DMS153 treated with DMSO at 0.1 percent for 48 hours (cell line): Measurements from ENCODE around the gene SCD.
"Not testable (repeated sequence)": the region's sequence is repeated elsewhere in the genome, so short reads cannot be mapped to it uniquely, and the experiment has no call there.

Experiments
- DNase-seq: peaks from one replicate; lab custom pipeline; 2025; ENCODE audit not compliant: unreplicated experiment; lab: John Stamatoyannopoulos, UW

Gene SCD

DNA sequence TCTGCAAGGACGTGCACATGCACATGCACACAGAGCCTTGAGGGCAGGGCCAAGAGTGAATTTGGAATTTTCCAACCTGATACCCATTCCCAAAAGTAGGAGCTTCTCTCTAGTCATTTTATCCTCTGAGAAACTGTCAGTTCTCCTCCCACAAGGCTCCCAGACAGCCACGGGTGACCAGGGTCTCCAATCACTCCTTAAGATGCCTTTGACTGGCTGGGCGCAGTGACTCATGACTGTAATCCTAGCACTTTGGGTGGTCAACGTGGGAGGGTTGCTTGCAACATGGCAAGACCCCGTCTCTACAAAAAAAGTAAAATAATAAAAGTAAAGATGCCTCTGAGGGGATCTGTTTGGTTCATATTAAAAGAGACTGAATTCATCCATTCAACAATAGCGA is 13.2 kb downstream of the SCD start:
- DNase-seq = no peak

DNA sequence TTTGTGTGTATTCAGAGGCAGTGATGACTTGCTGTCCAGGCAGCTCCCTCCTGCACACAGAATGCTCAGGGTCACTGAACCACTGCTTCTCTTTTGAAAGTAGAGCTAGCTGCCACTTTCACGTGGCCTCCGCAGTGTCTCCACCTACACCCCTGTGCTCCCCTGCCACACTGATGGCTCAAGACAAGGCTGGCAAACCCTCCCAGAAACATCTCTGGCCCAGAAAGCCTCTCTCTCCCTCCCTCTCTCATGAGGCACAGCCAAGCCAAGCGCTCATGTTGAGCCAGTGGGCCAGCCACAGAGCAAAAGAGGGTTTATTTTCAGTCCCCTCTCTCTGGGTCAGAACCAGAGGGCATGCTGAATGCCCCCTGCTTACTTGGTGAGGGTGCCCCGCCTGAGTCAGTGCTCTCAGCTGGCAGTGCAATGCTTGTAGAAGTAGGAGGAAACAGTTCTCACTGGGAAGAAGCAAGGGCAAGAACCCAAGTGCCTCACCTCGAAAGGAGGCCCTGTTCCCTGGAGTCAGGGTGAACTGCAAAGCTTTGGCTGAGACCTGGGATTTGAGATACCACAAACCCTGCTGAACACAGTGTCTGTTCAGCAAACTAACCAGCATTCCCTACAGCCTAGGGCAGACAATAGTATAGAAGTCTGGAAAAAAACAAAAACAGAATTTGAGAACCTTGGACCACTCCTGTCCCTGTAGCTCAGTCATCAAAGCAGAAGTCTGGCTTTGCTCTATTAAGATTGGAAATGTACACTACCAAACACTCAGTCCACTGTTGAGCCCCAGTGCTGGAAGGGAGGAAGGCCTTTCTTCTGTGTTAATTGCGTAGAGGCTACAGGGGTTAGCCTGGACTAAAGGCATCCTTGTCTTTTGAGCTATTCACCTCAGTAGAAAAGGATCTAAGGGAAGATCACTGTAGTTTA is 15.8 kb downstream of the SCD start:
- no peak for DNase-seq

DNA sequence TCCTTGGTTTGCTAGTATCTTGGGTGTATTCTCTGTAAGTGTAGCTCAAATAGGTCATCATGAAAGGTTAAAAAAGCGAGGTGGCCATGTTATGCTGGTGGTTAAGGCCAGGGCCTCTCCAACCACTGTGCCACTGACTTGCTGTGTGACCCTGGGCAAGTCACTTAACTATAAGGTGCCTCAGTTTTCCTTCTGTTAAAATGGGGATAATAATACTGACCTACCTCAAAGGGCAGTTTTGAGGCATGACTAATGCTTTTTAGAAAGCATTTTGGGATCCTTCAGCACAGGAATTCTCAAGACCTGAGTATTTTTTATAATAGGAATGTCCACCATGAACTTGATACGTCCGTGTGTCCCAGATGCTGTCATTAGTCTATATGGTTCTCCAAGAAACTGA is 17.1 kb downstream of the SCD start:
- no peak for DNase-seq

DNA sequence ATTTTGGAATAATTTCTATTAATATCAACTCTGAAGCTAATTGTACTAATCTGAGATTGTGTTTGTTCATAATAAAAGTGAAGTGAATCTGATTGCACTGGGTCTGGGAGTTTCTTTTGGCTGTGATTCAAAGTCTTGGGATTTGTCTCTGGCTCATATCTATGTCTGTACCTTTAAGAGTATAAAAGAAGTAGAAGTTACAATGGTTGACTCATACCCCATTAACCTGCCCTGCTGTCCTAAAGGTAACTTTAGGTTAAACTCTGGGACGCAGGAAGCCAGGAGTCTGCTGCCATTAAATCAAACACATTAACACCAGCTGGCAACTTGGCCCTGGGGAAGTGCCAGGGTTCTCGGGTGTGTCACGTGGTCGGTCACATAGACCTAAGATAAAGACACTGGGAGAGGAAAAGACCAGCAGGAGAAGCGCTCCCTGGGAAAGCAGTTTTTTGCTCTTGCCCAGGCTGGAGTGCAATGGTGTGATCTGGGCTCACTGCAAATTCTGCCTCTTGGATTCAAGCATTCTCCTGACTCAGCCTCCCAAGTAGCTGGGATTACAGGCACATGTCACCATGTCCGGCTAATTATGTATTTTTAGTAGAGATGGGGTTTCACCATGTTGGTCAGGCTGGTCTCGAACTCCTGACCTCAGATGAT is 17.8 kb downstream of the SCD start:
- DNase-seq = peak; percentile 84

DNA sequence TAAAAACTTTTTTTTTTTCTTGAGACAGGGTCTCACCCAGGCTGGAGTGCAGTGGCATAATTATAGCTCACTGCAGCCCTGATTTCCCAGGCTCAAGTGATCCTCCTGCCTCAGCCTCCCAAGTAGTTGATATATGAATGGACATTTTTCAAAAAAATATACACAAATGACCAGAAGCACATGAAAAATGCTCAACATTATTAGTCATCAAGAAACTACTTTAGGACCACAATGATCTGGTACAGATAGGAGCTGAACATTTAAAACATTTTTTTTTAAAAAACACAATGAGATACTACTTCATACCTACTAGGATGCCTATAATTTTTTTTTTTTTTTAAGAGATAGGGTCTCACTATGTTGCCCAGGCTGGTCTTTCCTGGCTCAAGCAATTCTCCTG is 21.7 kb downstream of the SCD start:
- DNase-seq = no peak

DNA sequence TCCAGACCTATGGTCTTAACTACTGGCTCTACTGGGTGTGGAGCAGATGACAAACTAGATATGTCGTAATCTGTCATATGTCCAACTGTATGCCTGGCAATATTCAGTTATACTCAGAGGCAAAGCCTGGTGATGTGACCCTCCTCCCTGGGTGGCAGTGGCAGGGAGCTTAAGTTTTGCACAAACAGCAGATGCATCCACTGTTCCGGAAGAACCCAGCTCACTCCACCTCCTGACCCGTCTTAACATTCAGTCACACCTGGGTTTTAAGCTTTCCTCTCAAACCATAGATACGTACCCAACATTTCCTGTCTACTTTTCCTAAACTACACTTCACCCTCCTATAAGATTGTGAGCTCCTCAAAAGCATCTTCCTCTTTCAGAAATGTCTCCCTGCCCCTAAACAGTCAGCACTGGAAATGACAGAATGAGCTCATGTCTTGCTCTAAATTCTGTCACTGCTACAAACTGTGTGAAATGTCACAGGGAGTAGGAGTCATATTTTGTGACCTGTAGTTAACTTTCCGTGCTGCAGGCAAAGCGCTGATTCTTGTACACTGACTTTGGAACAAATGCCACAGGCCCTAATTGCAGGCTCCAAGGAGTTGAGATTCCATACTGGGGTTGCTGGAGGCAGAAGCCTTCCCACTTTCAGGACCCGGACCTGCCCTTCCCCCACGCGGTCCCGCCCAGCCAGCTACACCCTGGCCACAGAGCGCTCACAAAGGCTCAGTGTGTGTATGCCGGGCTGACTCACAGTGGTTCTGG is 23.9 kb downstream of the SCD start:
- no peak for DNase-seq

DNA sequence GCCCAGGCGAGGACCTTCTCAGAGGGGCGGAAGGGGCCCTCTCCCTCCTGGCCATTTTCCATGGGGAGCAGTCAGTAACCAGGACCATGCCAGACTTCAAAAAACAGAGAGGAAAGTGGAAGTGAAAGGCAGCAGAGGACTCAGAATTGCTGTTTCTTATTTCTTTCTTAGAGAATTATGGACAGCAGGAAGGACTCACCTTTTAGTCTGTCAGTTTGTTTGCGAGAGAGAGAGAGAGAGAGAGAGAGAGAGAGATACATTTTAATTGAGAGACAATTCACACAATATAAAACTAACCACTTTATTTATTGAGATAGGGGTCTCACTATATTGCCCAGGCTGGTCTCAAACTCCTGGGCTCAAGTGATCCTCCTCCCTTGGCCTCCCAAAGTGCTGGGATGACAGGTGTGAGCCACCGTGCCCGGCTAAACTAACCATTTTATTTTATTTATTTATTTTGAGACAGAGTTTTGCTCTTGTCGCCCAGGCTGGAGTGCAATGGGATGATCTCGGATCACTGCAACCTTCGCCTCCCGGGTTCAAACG is 24.5 kb downstream of the SCD start:
- no peak for DNase-seq

DNA sequence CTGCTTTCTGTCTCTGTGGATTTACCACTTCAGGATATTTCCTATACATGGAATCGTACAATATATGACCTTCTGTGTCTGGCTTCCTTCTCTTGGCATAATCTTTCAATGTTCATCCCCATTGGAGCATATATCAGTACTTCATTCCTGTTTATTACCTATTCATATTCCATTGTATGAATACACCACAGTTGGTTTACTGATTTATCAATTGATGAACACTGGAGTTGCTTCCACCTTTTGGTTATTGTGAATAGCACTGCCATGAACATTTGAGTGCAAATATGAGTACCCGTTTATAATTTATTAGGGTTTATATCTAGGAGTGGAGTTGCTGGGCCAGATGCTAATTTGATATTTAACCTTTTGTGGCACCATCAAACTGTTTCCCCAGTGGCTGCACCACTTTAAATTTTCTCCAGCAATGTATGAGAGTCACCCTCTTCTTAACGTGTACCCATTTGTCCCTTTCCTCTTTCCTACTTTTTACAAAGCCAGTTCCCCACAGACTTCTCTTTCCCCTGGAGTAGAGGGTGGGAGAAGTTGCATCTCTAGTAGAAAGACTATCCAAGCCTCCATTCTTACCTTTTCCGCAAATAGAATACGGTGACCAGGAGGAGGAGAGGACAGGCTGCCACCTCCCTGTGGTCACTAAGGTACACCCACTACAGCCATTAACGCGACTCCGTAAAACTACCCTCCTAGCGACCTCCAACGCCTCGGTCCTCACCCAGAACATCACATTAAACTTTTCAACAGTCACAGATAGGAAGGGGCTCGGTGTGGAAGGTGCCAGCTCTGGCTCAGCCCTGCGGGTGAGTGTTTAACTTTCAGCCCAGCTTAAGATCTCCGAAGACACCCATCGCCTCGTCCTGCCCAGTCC is 25.6 kb downstream of the SCD start:
- no peak for DNase-seq

DNA sequence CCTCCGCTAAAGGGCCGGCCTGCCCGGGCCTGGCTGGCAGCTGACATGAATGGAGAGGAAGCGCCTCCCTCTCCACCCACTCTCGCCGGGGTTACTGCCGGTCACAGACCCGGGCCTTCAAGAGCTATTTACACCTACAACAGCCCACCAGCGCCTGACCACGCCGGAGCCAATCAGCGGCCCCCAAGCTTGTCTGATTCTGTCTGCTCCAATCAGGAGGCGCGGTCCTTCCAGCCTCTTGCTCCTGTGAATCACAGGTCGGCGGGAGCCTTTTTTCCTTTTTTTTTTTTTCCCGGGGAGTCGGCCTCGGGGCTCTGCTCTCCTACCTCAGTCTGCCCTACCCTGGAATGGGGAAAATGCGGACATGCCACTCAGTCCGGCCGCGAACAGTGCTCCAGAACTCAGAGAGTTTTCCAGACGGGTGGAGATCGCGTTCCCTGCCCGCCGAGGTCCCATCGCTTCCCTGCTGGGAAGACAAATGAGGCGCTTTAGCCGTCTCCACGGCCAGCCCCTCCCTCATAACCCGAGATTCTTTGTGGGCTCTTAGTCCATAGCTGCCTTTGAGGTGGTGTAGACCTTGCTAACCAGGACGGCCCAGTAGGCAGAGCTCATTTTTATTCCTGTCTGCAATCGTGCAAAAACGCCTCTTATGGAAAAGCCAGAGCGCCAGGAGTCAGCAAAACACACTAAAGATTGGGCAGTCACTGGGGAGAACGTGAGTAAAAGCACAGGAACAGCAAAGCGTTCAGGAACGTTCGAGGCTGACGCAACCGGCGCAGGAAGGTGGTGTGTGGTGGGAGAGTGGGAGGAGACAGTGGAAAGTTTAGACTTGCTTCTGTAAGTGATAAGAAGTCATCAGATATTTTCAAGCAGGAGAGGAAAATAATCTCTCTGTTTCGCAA is 26.5 kb downstream of the SCD start:
- peak; percentile 94 for DNase-seq

DNA sequence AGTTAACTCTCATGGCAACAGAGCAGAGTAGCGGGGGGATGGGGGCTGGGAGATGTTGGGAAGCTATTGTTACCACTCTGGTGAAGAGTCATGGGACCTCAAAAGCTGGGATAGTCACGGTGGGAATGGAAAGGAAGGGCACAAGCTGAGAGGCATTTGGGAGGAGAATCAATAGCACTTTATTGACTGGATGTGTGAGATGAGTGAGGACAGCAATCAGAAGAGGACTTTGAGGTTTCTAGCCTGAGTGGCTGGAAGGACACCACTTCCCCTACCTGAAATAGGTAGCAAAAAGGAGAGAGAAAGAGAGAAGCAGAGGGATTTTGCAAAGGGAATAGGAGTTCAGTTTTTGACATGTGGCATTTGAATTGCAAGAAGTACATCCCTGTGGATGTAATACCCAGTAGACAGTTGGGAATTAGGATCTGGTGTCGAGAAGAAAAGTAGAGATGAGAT is 27.2 kb downstream of the SCD start:
- DNase-seq = peak; percentile 15

DNA sequence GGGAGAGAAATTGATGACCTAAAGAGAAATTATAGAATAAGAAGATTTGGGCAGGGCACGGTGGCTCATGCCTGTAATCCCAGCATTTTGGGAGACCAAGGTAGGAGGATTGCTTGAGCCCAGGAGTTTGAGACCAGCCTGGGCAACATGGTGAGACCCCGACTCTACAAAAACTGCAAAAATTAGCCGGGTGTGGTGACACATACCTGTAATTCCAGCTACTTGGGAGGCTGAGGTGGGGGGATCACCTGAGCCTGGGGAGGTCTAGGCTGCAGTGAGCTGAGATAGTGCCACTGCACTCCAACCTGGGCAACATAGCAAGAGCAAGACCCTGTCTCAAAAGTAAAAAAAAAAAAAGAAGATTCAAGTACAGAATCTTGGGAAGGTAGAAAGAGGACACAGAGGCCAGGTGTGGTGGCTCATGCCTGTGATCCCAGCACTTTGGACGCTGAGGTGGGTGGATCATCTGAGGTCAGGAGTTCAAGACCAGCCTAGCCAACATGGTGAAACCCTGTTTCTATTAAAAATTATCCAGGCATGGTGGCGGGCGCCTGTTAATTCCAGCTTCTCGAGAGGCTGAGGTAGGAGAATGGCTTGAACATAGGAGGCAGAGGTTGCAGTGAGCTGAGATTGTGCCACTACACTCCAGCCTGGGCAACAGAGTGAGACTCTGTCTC is 27.8 kb downstream of the SCD start:
- DNase-seq = not testable (repeated sequence)

DNA sequence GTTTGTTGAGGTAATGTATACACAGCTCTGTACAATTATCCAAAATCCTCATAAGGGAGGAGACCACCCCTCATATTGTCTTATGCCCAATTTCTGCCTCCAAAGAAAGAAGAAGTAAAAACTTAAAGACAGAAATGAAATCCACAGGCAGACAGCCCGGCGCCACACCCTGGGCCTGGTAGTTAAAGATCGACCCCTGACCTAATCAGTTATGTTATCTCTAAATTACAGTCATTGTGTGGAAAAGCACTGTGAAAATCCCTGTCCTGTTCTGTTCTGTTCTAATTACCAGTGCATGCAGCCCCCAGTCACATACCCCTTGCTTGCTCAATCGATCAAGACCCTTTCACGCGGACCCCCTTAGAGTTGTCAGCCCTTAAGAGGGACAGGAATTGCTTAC is 29.6 kb downstream of the SCD start:
- DNase-seq = not testable (repeated sequence)

DNA sequence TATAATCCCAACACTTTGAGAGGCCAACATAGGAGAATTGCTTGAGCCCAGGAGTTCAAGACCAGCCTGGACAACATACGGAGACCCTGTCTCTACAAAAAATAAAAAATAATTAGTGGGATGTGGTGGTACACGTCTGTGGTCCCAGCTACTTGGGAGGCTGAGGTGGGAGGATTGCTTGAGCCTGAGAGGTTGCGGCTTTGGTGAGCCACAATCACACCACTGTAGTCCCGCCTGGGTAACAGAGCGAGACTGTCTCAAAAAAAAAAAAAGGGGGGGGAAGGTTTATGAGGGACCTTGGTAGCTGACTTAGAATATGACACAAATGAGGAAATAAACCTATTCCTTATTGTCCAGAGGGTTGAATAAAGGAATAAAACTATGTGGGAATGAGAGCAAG is 30.8 kb downstream of the SCD start:
- no peak for DNase-seq

DNA sequence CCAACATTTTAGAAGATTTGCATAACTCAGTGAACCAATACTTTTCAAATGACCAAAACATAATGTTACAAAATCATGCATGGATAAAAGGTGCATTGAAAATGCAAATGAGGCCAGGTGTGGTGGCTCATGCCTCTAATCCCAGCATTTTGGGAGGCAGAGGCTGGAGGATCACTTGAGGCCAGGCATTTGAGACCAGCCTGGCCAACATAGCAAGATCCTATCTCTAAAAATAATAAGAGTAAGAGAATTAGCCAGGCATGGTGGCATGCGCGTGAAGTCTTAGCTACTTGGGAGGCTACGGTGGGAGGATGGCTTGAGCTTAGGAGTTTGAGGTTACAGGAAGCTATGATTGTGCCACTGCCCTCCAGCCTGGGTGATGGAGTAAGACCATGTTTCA is 33.4 kb downstream of the SCD start:
- DNase-seq = no peak

DNA sequence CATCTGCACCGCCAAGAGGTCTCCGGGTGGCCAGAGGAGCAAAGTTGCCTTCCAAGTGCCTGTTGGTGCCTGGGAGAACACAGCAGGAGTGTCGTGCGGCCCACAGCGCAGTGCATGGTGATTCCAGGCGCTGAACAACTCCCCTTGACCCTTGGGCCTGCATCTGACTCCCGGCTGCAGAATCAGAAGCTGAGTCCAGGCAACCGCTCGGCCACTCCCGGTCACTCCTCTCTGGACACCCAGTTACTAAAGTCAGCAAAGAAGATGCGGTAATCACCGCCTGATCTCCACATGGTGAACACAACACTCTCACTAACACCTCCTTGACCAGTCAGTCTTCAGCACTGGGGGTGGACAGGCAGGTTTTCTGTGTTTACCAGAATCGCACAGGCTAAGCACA is 35.5 kb downstream of the SCD start:
- no peak for DNase-seq

DNA sequence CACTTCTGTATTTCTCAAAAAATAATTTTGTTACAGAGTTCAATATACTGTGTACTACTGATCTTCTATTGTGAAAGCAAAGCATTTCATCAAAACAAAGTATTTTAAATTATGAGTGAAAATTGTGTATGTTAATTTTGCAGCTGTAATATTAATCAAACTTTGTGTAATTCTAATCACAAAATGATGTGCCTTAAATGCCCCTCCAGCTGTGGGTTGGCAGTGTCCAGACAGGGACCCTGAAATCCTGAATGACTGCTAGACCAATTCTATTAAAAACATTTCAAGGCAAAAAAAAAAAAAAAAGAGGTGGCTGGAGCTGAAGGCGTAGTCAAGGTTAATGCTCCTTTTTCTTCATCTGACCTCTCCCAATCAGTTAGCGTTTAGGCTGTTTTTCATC is 36.2 kb downstream of the SCD start:
- DNase-seq = no peak

DNA sequence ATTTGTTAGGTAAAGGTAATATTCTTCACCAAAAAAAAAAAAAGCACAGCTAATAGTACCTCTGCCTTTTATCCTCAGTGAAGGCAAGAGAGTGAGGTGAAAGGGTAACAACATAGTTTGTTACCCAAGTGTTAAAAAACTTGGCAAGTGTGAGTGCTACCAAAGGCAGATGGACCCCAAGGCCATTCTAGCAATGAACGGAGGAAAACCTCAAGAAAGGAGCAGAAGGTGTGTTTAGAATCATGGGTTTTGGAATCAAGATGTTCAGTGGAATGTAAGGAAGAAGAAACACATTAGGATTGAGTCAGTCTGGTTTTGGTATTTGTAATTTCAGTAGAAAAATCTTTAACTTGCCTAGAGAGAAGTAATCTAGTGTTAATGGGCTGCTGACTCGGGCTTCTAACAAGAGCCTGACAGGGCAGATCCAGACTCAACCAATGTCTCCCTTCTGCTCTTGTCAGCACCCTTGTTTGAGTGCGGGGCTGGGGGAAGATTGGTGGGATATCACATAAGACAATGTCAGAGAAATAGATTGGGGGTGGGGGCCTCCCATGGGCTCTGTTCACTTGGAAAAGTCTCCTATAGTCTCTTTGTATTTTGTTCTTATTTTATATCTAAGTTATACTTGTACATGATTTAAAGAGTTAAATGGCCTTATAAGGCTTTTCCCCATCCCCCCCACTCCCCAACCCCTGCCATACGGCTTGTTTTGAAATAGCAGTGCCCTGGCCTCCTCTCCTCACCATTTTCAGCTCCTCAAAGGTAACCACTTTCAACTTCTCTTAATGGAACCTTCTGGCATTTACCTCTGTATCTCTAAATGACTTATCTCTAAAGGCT is 44.4 kb downstream of the SCD start:
- no peak for DNase-seq

DNA sequence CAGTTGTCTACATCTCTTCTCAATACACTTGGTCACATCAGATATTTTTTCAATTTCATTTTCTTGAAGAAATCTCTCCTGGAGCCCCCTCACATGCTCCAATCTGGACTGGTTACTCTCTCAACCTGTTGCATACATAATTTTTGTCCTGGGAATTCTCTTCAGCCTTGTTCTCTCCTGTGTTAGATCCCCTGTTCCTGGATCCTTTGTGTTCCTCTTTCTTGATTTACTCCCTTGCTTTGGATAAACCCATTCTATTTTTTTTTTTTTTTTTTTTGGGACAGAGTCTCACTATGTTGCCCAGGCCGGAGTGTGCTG is 45.6 kb downstream of the SCD start:
- no peak for DNase-seq
